ENCODE data around the gene ANAPC5. TPM values are rescaled to one million over a fixed set of nuclear protein-coding genes. Genes with fewer than 3 reads are reported as not detected.
"Not testable (repeated sequence)": the region's sequence is repeated elsewhere in the genome, so short reads cannot be mapped to it uniquely, and the experiment has no call there.

The ANAPC5 gene
- total RNA-seq, 1 donor from 2014 or later = 86.0 TPM

DNA sequence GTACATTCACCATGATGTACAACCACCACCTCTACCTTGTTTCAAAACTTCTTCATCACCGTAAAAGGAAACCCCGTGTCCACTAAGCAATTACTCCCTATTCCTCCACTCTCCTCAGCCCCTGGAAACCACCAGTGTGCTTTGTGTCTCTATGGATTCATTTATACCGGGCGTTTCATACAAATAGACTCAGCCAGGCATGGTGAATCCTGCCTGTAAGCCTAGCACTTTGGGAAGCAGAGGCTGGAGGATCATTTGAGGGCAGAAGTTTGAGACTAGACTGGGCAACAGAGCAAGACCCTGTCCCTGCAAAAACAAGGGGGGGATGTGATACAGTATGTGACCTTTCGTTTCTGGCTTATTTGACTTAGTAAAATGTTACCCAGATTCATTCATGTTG is 26.5 kb upstream of the ANAPC5 start:
- H3K4me1 Mint-ChIP-seq (ENCODE audit: low read depth, unreplicated experiment) = no peaks in the 10 kb centered on the region
- H3K4me3 Mint-ChIP-seq (ENCODE audit: unreplicated experiment) = no peak overlapping the region
- no peak overlapping the region for H3K27ac Mint-ChIP-seq (ENCODE audit: unreplicated experiment)
- no peaks in the 10 kb centered on the region for H3K9me3 Mint-ChIP-seq (ENCODE audit: unreplicated experiment)
- no peaks in the 10 kb centered on the region for H3K36me3 Mint-ChIP-seq (ENCODE audit: unreplicated experiment)
- DNase-seq = no peak
- TF ChIP-seq, protein P1, sequence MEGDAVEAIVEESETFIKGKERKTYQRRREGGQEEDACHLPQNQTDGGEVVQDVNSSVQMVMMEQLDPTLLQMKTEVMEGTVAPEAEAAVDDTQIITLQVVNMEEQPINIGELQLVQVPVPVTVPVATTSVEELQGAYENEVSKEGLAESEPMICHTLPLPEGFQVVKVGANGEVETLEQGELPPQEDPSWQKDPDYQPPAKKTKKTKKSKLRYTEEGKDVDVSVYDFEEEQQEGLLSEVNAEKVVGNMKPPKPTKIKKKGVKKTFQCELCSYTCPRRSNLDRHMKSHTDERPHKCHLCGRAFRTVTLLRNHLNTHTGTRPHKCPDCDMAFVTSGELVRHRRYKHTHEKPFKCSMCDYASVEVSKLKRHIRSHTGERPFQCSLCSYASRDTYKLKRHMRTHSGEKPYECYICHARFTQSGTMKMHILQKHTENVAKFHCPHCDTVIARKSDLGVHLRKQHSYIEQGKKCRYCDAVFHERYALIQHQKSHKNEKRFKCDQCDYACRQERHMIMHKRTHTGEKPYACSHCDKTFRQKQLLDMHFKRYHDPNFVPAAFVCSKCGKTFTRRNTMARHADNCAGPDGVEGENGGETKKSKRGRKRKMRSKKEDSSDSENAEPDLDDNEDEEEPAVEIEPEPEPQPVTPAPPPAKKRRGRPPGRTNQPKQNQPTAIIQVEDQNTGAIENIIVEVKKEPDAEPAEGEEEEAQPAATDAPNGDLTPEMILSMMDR (IDR thresholded peaks at IDR 0.05; ENCODE audit: partially characterized antibody, unreplicated experiment) = no peak
- peaks cover 3% of the 10 kb centered on the region for H3K27me3 Mint-ChIP-seq (ENCODE audit: unreplicated experiment)

DNA sequence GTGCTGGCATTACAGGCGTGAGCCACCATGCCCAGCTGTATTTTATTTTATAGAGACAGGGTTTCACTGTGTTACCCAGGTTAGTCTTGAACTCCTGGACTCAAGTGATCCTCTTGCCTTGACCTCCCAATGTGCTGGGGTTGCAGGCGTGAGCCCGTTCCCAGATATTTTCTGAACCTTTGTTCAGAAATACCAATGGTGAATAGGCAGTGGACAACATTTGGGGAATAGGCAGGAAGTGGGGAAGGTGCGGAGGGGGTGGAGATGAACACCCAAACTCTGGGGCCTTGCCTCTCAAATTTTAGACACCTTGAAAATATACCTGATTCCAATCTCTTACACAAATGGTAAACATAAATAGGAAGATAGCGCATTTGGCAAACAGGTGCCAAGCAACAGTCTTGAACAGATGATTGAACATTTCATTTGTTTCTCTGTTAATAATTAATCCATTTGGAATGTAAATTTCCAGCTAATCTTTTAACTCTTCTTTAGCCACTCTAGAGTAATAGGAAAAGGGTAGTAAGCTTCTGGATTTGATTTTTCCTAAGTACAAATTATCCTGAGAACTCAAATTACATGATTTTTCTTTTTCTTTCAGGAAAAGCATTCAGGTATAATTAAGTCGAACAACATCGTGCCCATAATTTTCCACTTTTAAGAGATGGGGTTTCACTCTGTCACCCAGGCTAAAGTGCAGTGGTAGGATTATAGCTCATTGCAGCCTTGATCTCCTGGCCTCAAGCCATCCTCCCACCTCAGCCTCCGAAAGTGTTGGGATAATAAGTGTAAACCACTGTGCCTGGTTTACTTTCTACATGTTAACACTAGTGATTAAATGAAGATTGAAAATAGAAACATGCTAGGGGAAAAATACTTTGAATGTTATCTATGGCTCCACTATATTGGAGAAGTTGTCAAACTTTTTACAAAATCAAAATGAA is 24.8 kb upstream of the ANAPC5 start:
- Mint-ChIP-seq H3K27ac (ENCODE audit: unreplicated experiment) (no peak overlapping the region), H3K4me1 (ENCODE audit: low read depth, unreplicated experiment) (no peaks in the 10 kb centered on the region), H3K27me3 (ENCODE audit: unreplicated experiment) (peaks cover 3% of the 10 kb centered on the region), H3K4me3 (ENCODE audit: unreplicated experiment) (no peak overlapping the region), H3K36me3 (ENCODE audit: unreplicated experiment) (no peaks in the 10 kb centered on the region), H3K9me3 (ENCODE audit: unreplicated experiment) (no peaks in the 10 kb centered on the region)
- TF ChIP-seq, protein P1 (IDR thresholded peaks at IDR 0.05; ENCODE audit: partially characterized antibody, unreplicated experiment) = no peak
- DNase-seq = no peak

- not testable (repeated sequence) for H3K36me3 Mint-ChIP-seq (ENCODE audit: unreplicated experiment); DNase-seq; H3K4me3 Mint-ChIP-seq (ENCODE audit: unreplicated experiment); H3K27ac Mint-ChIP-seq (ENCODE audit: unreplicated experiment); H3K4me1 Mint-ChIP-seq (ENCODE audit: low read depth, unreplicated experiment); H3K9me3 Mint-ChIP-seq (ENCODE audit: unreplicated experiment); H3K27me3 Mint-ChIP-seq (ENCODE audit: unreplicated experiment)
These were observed 22.9 kb upstream of the ANAPC5 start for GRCh38 chr12:121374945-121375584.

GRCh38 chr12:121374336-121374735 is 22.1 kb upstream of the ANAPC5 start:
- not testable (repeated sequence) for H3K4me3 Mint-ChIP-seq (ENCODE audit: unreplicated experiment); DNase-seq; H3K4me1 Mint-ChIP-seq (ENCODE audit: low read depth, unreplicated experiment); H3K36me3 Mint-ChIP-seq (ENCODE audit: unreplicated experiment); H3K9me3 Mint-ChIP-seq (ENCODE audit: unreplicated experiment); H3K27me3 Mint-ChIP-seq (ENCODE audit: unreplicated experiment); H3K27ac Mint-ChIP-seq (ENCODE audit: unreplicated experiment)

DNA sequence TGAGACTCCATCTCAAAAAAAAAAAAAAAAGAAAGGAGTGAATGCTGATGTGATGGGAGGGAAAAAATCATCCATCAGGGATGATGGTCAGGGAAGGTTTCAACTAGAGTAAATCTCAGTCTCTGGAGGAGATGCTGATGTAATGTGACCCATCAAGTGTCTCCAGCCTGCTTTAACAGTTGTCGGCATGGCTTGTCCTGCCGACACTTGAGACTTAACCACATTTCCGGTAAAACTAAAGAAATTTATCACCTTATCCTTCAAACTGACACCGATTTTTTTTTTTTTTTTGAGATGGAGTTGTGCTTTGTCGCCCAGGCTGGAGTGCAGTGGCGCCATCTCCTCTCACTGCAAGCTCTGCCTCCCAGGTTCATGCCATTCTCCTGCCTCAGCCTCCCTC is 21.5 kb upstream of the ANAPC5 start:
- TF ChIP-seq, protein P1 (IDR thresholded peaks at IDR 0.05; ENCODE audit: partially characterized antibody, unreplicated experiment) = no peak
- H3K36me3 Mint-ChIP-seq (ENCODE audit: unreplicated experiment) = no peaks in the 10 kb centered on the region

GRCh38 chr12:121371404-121371803 is 19.2 kb upstream of the ANAPC5 start:
- Mint-ChIP-seq H3K36me3 (ENCODE audit: unreplicated experiment) (no peaks in the 10 kb centered on the region), H3K4me1 (ENCODE audit: low read depth, unreplicated experiment) (no peaks in the 10 kb centered on the region), H3K9me3 (ENCODE audit: unreplicated experiment) (no peaks in the 10 kb centered on the region), H3K4me3 (ENCODE audit: unreplicated experiment) (no peak overlapping the region), H3K27ac (ENCODE audit: unreplicated experiment) (no peak overlapping the region), H3K27me3 (ENCODE audit: unreplicated experiment) (peaks cover 3% of the 10 kb centered on the region)
- TF ChIP-seq, protein P1 (IDR thresholded peaks at IDR 0.05; ENCODE audit: partially characterized antibody, unreplicated experiment) = no peak
- no peak for DNase-seq

More for the DNA sequence above, 21.5 kb upstream of the ANAPC5 start:
- Mint-ChIP-seq H3K9me3 (ENCODE audit: unreplicated experiment) (no peaks in the 10 kb centered on the region), H3K27ac (ENCODE audit: unreplicated experiment) (no peak overlapping the region), H3K4me1 (ENCODE audit: low read depth, unreplicated experiment) (no peaks in the 10 kb centered on the region), H3K4me3 (ENCODE audit: unreplicated experiment) (no peak overlapping the region), H3K27me3 (ENCODE audit: unreplicated experiment) (peaks cover 3% of the 10 kb centered on the region)
- no peak for DNase-seq

Data from glutamatergic neuron (in vitro differentiated cells).